ENCODE results near the gene ZBTB45. TPM values are rescaled to one million over a fixed set of nuclear protein-coding genes. Genes with fewer than 3 reads are reported as not detected.

The ZBTB45 gene
- total and polyA plus RNA-seq, 9 of the 15 experiments (the other 6 are each of a cell fraction or from before 2014, with no cell fraction given): 0.08 to 16.1 (median 1.8) TPM

- TF ChIP-seq CHD7 (IDR thresholded peaks at IDR 0.05; ENCODE audit: low read depth, low read length) (no peak), MEIS2 (IDR thresholded peaks at IDR 0.05; ENCODE audit: partially characterized antibody) (peak; percentile 82), TCF7L2 (IDR thresholded peaks at IDR 0.05; ENCODE audit: low read depth, low read length) (no peak), HOMEZ (CRISPR knock-in tag; IDR thresholded peaks at IDR 0.05) (no peak), C11orf30 (IDR thresholded peaks at IDR 0.05; ENCODE audit: low read depth) (no peak), ZBTB49 (CRISPR knock-in tag; IDR thresholded peaks at IDR 0.05; ENCODE audit: borderline replicate concordance) (no peak), GTF2B (IDR thresholded peaks at IDR 0.05; ENCODE audit: extremely low read depth, insufficient read length) (no peak), KAT8 (IDR thresholded peaks at IDR 0.05; ENCODE audit: low read depth) (no peak), PREB (CRISPR knock-in tag; IDR thresholded peaks at IDR 0.05) (no peak), ZNF830 (CRISPR knock-in tag; IDR thresholded peaks at IDR 0.05) (no peak)
Measured at GRCh38 chr19:58558623-58559274, 39.1 kb upstream of the ZBTB45 start (continued).

Measured in K562 (cell line).